Left ventricle myocardium inferior (tissue), 1 donor: ENCODE data around the gene TAF4. TPM values are rescaled to one million over a fixed set of nuclear protein-coding genes. Genes with fewer than 3 reads are reported as not detected.

Experiments used
- DNase-seq: peaks from one replicate; pipeline ENCODE4 v3.0.0-alpha.2; 2020
- H3K27ac ChIP-seq: fragments of 200-600 bp; replicated peaks from 2 replicates; pipeline ENCODE4 v1.8.0; 2021
- H3K27me3 ChIP-seq: fragments of 200-600 bp; 2 replicates; pipeline ENCODE4 v1.8.0; 2021; ENCODE audit warnings: low read depth
- H3K36me3 ChIP-seq: fragments of 200-600 bp; 2 replicates; pipeline ENCODE4 v1.8.0; 2021
- H3K4me1 ChIP-seq: fragments of 200-600 bp; 2 replicates; pipeline ENCODE4 v1.8.0; 2021
- H3K4me3 ChIP-seq: fragments of 200-600 bp; 2 replicates; pipeline ENCODE4 v1.8.0; 2021; ENCODE audit warnings: mild to moderate bottlenecking, moderate library complexity
- H3K9me3 ChIP-seq: fragments of 200-600 bp; replicated peaks from 2 replicates; pipeline ENCODE4 v1.8.0; 2021
- CTCF ChIP-seq: fragments of 200-600 bp; IDR thresholded peaks from 2 replicates; pipeline ENCODE4 v1.8.0; 2021; ENCODE audit warnings: antibody characterized with exemption, mild to moderate bottlenecking, borderline replicate concordance
- intact Hi-C: fragments of 100-400 bp; cut with micrococcal nuclease; formaldehyde crosslinking; loops from one replicate; pipeline ENCODE4 v1.11.0; 2022
- total RNA-seq: library from RNA; stranded (reverse); fragmentation: NEBNext Ultra II Directional; extraction: Animal tissue kit (Norgen Biotek cat#: 25700); gene quantifications from one replicate; pipeline ENCODE4 v1.2.1, GENCODE V29; 2021
- donor health status: DM: no; HTN: yes; CAD: no; lungs with severe emphysema.

Gene TAF4
- total RNA-seq, 1 donor from 2014 or later = 11.8 TPM

DNA sequence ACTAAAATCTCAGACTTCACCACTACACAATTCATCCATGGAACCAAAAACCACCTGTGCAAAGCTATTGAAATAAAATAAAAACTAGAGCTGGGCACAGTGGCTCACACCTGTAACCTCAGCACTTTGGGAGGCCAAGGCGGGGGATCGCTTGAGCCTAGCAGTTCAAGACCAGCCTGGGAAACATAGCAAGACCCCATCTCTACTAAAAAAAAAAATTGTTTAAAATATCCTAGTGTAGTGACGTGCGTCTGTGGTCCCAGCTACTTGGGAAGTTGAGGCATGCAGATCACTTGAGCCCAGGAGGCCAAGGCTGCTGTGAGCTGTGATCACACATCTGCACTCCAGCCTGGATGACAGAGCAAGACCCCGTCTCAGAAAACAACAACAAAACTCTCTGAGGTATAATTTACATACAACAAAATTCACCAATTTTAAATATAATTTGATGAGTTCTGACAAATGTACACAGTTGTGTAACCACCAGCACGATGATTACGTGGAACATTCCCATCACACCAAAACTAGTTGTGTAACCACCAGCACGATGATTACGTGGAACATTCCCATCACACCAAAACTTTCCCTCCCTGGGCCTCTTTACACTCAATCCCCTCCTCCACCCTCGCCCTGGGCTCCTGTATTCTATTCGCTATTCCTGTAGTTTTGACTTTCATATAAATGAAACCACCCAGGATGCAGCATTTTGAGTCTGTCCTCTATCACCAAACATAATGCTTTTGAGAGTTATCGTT, 107.5 kb downstream of the TAF4 start:
- Histone ChIP-seq H3K9me3 (no peaks in the 10 kb centered on the region), H3K27ac (no peak overlapping the region), H3K27me3 (peaks cover 16% of the 10 kb centered on the region), H3K36me3 (no peaks in the 10 kb centered on the region), H3K4me1 (no peaks in the 10 kb centered on the region), H3K4me3 (no peak overlapping the region)
- no peak for TF ChIP-seq CTCF
- no peak for DNase-seq
- intact Hi-C loops = no loop called here

DNA sequence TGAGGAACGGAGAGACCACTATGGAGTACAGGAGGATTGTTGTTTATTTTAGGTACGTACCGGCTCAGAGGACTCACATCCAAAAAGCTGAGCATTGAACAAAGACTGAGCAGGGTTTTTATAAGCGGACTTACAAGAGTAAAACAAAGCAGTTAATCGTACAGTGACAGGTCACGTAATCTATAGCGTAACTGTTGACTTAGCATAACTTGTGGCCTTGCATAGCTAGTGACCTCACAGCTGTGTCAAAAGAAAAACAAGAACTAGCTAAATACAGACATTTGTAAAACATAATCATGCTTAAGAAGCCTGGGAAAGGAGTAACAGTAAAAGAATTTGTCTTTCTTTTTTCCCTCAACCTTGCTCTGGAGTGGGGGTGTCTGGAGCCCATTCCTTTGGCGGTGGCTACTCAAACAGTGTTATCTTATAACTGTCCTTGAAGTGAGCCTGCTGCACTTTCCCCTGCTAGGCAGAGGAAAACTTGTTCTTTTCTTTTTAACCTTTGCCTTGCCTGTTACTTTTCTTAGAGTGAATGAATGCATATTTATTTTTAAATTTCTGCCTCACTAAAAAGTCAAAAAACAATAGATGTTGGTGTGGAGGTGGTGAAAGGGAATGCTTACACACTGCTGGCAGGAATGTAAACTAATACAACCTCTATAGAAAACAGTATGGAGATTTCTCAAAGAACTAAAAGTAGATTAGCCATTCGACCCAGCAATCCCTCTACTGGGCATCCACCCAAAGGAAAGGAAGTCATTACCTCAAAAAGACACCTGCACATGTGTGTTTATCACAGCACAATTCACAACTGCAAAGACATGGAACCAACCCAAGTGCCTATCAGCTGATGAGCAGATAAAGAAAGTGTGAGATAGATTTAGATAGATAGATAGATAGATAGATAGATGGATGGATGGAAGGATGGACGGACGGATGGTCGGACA, 109.0 kb downstream of the TAF4 start:
- no peaks in the 10 kb centered on the region for H3K9me3 ChIP-seq
- H3K36me3 ChIP-seq = no peaks in the 10 kb centered on the region
- DNase-seq = no peak
- peaks cover 26% of the 10 kb centered on the region for H3K27me3 ChIP-seq
- intact Hi-C loops = no loop called here
- H3K4me3 ChIP-seq = no peak overlapping the region
- H3K27ac ChIP-seq = no peak overlapping the region
- no peaks in the 10 kb centered on the region for H3K4me1 ChIP-seq
- TF ChIP-seq CTCF = no peak

GRCh38 chr20:61955668-61956395, 109.8 kb downstream of the TAF4 start:
- no peaks in the 10 kb centered on the region for H3K4me1 ChIP-seq
- DNase-seq = no peak
- H3K9me3 ChIP-seq = no peaks in the 10 kb centered on the region
- H3K27ac ChIP-seq = no peak overlapping the region
- peaks cover 28% of the 10 kb centered on the region for H3K27me3 ChIP-seq
- no peaks in the 10 kb centered on the region for H3K36me3 ChIP-seq
- intact Hi-C loops = no loop called here
- no peak for TF ChIP-seq CTCF
- H3K4me3 ChIP-seq = no peak overlapping the region

DNA sequence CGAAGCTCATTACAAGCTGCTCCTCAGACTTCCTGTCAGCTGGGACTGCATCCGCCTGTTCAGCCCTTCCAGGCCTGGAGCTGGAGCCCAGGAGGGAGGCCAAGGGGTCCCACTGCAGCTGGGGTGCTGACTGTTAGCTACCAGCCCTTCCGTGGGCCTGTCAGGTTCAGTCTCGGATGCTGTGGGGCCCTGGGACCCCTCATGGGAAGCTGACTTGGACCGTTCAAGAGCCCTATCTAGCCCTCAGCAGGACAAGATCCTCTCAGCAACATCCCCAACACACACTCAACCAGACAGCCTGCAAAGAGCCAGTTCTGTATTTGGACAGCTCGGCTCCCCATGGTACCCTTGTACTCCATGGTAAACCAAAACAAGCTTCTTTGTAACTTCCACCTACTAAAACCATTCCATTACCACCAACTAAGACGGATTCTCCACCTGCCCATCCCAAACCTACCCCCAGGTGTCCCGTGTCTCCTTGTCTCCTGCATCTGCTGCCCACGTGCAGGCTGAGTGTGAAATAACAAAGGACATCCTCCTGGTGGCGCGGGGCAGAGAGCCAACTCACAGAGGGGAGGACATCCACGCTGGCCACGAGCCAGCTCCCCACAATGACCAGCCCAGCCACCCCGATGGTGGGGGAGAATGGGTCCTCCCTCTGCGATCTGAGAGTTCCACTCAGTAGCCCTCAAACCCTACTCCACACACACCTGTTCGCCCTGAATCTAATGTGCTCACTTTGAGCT, 111.2 kb downstream of the TAF4 start:
- intact Hi-C loops = no loop called here
- Histone ChIP-seq H3K27ac (no peak overlapping the region), H3K27me3 (peaks cover 35% of the 10 kb centered on the region), H3K4me1 (no peaks in the 10 kb centered on the region), H3K9me3 (no peaks in the 10 kb centered on the region), H3K4me3 (no peak overlapping the region), H3K36me3 (no peaks in the 10 kb centered on the region)
- TF ChIP-seq CTCF = no peak
- DNase-seq = no peak
